K562 (cell line): ENCODE data around the gene TRAF5. TPM values are rescaled to one million over a fixed set of nuclear protein-coding genes. Genes with fewer than 3 reads are reported as not detected.

Experiments
- ATAC-seq: fragments of 200-7000 bp; cut with Tn5 transposase; 3 replicates; pipeline ENCODE4 v1.9.1; 2020; ENCODE audit warnings: moderate library complexity
- BruUV-seq: library from RNA; stranded (reverse); fragments of 400-500 nt; replicated peaks from 2 replicates; lab custom pipeline; 2021; lab: Mats Ljungman, UMichigan
- CTCF ChIA-PET: fragments of 300-600 bp; formaldehyde crosslinking; extraction: SDS; loops from one replicate; lab custom pipeline; 2021; ENCODE audit warnings: low intra/inter-chr PET ratio; lab: Yijun Ruan, JAX
- POLR2A ChIA-PET: fragments of 300-600, 350-650 bp; sonication (Branson Sonifier 250); formaldehyde crosslinking; extraction: SDS; loops from one replicate; lab custom pipeline; 2021; ENCODE audit warnings: antibody characterized with exemption, inconsistent platforms; lab: Yijun Ruan, JAX
- DNase-seq, 4 experiments: peaks; one replicate each; pipeline versions ENCODE4 v3.0.0 to v3.0.0-alpha.2; 2011 to 2018; ENCODE audit warnings: low spot score in 3 of 4, mixed read lengths in 3 of 4; ENCODE audit errors: extremely low read depth in 1 of 4
- FAIRE-seq: peaks from 2 replicates; lab custom pipeline; 2011; peaks lifted over from hg19 to GRCh38; lab: Jason Lieb, UNC
- H2AFZ ChIP-seq: 2 replicates; pipeline ENCODE4 v1.6.0; 2011; ENCODE audit warnings: low read depth, low read length, control low read depth, inconsistent platforms
- H3K27ac ChIP-seq: fragments of 200-600 bp; 3 replicates; pipeline ENCODE4 v1.8.0; 2011; ENCODE audit warnings: low read depth, mild to moderate bottlenecking, control low read depth, inconsistent platforms, low read length, moderate library complexity, mixed read lengths; ENCODE audit errors: extremely low read depth
- H3K27me3 ChIP-seq, 2 experiments: fragments of 300-600 bp in 1 of 2; 2 replicates in 1 of 2; 3 replicates in 1 of 2; pipeline versions ENCODE4 v1.6.0 to v1.8.0; 2011; ENCODE audit warnings: inconsistent platforms in 2 of 2, low read length in 2 of 2, mild to moderate bottlenecking in 1 of 2, mixed read lengths in 1 of 2, moderate library complexity in 1 of 2; ENCODE audit not compliant: control insufficient read depth in 2 of 2, insufficient read depth in 2 of 2
- H3K36me3 ChIP-seq: fragments of 300-600 bp; 3 replicates; pipeline ENCODE4 v1.8.0; 2011; ENCODE audit warnings: mild to moderate bottlenecking, low read length, inconsistent platforms; ENCODE audit not compliant: control insufficient read depth, insufficient read depth
- H3K4me1 ChIP-seq, 2 experiments: fragments of 200-600 bp in 1 of 2; replicated peaks in 1 of 2; 2 replicates in 1 of 2; 3 replicates in 1 of 2; pipeline versions ENCODE4 v1.5.1 to v1.8.0; 2011; ENCODE audit warnings: inconsistent platforms in 2 of 2, low read length in 2 of 2, mild to moderate bottlenecking in 1 of 2, mixed read lengths in 1 of 2, moderate library complexity in 1 of 2; ENCODE audit not compliant: control insufficient read depth in 2 of 2, insufficient read depth in 2 of 2
- H3K4me2 ChIP-seq: 2 replicates; pipeline ENCODE4 v1.6.1; 2011; ENCODE audit warnings: low read length, control low read depth, inconsistent platforms, mixed read lengths; ENCODE audit not compliant: insufficient read depth
- H3K4me3 ChIP-seq: fragments of 200-600 bp; sonication (generic), shearing (Covaris generic); 2 replicates; pipeline ENCODE4 v1.5.1; 2016; ENCODE audit warnings: control low read depth, inconsistent platforms
- H3K79me2 ChIP-seq: fragments of 200-600 bp; 3 replicates; pipeline ENCODE4 v1.8.0; 2011; ENCODE audit warnings: low read length, inconsistent platforms; ENCODE audit not compliant: control insufficient read depth, insufficient read depth
- H3K9ac ChIP-seq, 2 experiments: 2 replicates each; pipeline versions ENCODE4 v1.6.0 to v1.6.1; 2011; ENCODE audit warnings: low read depth in 2 of 2, low read length in 2 of 2, control low read depth in 1 of 2, inconsistent platforms in 1 of 2, mild to moderate bottlenecking in 1 of 2, mixed read lengths in 1 of 2; ENCODE audit not compliant: insufficient read depth in 1 of 2
- H3K9me1 ChIP-seq: one replicate; pipeline ENCODE4 v1.6.0; 2011; ENCODE audit warnings: inconsistent platforms, mild to moderate bottlenecking, low read length, moderate library complexity; ENCODE audit not compliant: control insufficient read depth, insufficient read depth
- H3K9me3 ChIP-seq: replicated peaks from 2 replicates; pipeline ENCODE4 v1.5.1; 2011; ENCODE audit warnings: low read depth, low read length, inconsistent platforms; ENCODE audit not compliant: control insufficient read depth, insufficient read depth
- H4K20me1 ChIP-seq: replicated peaks from 2 replicates; pipeline ENCODE4 v1.6.1; 2011; ENCODE audit warnings: low read length, inconsistent platforms, mixed read lengths; ENCODE audit not compliant: control insufficient read depth, insufficient read depth
- ATF3 ChIP-seq, 2 experiments: fragments of 450-650 bp in 1 of 2; sonication (generic) in 1 of 2; formaldehyde crosslinking in 1 of 2; IDR thresholded peaks in 1 of 2; conservative IDR thresholded peaks in 1 of 2; 2 replicates each; pipeline versions ENCODE4 v1.6.1 to v1.8.1; 2016 to 2023; ENCODE audit warnings: mild to moderate bottlenecking in 2 of 2, moderate library complexity in 2 of 2, inconsistent platforms in 1 of 2, missing genetic modification reagents in 1 of 2
- CEBPG ChIP-seq, 3 experiments: fragments of 200-800 bp in 1 of 3; sonication (Bioruptor generic) in 1 of 3; sonication (generic) in 1 of 3; formaldehyde crosslinking in 1 of 3; IDR thresholded peaks in 2 of 3; conservative IDR thresholded peaks in 1 of 3; 2 replicates each; pipeline versions ENCODE4 v1.6.1 to v1.8.0; 2016 to 2022; ENCODE audit warnings: missing compliant biosample characterization in 2 of 3, missing genetic modification characterization in 2 of 3, mild to moderate bottlenecking in 1 of 3, missing genetic modification reagents in 1 of 3
- JUNB ChIP-seq: fragments of 450-650 bp; formaldehyde crosslinking; conservative IDR thresholded peaks from 2 replicates; pipeline ENCODE4 v1.4.0; 2020; ENCODE audit warnings: mild to moderate bottlenecking
- NFRKB ChIP-seq: fragments of 450-650 bp; IDR thresholded peaks from 2 replicates; pipeline ENCODE4 v1.6.1; 2016; ENCODE audit warnings: low read depth
- PHF8 ChIP-seq: fragments of 200-600 bp; sonication (generic); IDR thresholded peaks from 2 replicates; pipeline ENCODE4 v1.6.1; 2012; ENCODE audit warnings: mixed run types, mild to moderate bottlenecking, inconsistent platforms, low read length, moderate library complexity, borderline replicate concordance
- SNRNP70 ChIP-seq: fragments of 200-400 bp; formaldehyde crosslinking; optimal IDR thresholded peaks from 2 replicates; pipeline ENCODE3; 2017; ENCODE audit warnings: low read depth, low read length
- TBP ChIP-seq: optimal IDR thresholded peaks from 2 replicates; pipeline ENCODE3; 2011; ENCODE audit warnings: low read depth, low read length, improper control_type of control experiment
- TCF3 ChIP-seq: sonication (generic); formaldehyde crosslinking; IDR thresholded peaks from 2 replicates; pipeline ENCODE4 v1.4.0; 2020; ENCODE audit warnings: mild to moderate bottlenecking, missing genetic modification reagents
- THRB ChIP-seq: fragments of 450-650 bp; formaldehyde crosslinking; conservative IDR thresholded peaks from 2 replicates; pipeline ENCODE4 v1.4.0; 2022; ENCODE audit warnings: mild to moderate bottlenecking, missing genetic modification characterization
- ZNF253 ChIP-seq: fragments of 250-450 bp; sonication (Bioruptor Pico); conservative IDR thresholded peaks from 2 replicates; pipeline ENCODE4 v1.6.1; 2021; ENCODE audit warnings: mild to moderate bottlenecking
- WGBS: fragments of 100-300 bp; shearing (Covaris generic); methylation state at CpG from one replicate; pipeline ENCODE4 v1.1.6; 2016; ENCODE audit warnings: low coverage, mixed read lengths; ENCODE audit not compliant: insufficient coverage; ENCODE audit errors: missing lambda C conversion rate; 5-methylcytosine and 5-hydroxymethylcytosine counted together
- in situ Hi-C: fragments of 300-500 bp; cut with MboI; formaldehyde crosslinking; loops from 4 replicates; pipeline ENCODE4 v1.15.0; 2018; ENCODE audit warnings: inconsistent platforms, mixed read lengths
- intact Hi-C: fragments of 100-400 bp; cut with micrococcal nuclease; formaldehyde crosslinking; loops from 2 replicates; pipeline ENCODE4 v1.14.2; 2022
- polyA plus RNA-seq, 8 experiments: library from polyadenylated mRNA; depleted of rRNA in 4 of 8; stranded (reverse) in 5 of 8; unstranded in 3 of 8; fragments of >200 nt; fragmentation: Nextera tagmentation in 2 of 8; fragmentation: Illumina TruSeq in 1 of 8; extraction: Ambion mirVana in 2 of 8; extraction: Trizol in 1 of 8; gene quantifications; 2 replicates each; pipeline versions ENCODE4 v1.2.1 to v1.2.3, GENCODE V29; 2011 to 2014; ENCODE audit warnings: inconsistent platforms in 1 of 8, missing spikeins in 1 of 8
- total RNA-seq, 7 experiments: library from RNA; depleted of rRNA in 6 of 7; stranded (reverse); fragments of >200 nt in 6 of 7; fragmentation: Illumina TruSeq in 2 of 7; extraction: Trizol in 2 of 7; gene quantifications; 2 replicates each; pipeline versions ENCODE4 v1.2.1 to v1.2.3, GENCODE V29; 2011 to 2021; ENCODE audit warnings: low replicate concordance in 1 of 7

Gene TRAF5
- total and polyA plus RNA-seq, 9 of the 15 experiments (the other 6 are each of a cell fraction or from before 2014, with no cell fraction given), result 2.0 to 9.3 (median 5.3) TPM

- in situ Hi-C loops, result no loop called here
- 15% methylated on average over 7 of the region's 7 CpGs for WGBS
- ATAC-seq, result peak; percentile 30
- Histone ChIP-seq H4K20me1 (no peaks in the 10 kb centered on the region), H3K27me3 (no peaks in the 10 kb centered on the region), H3K27ac (no peak overlapping the region), H3K4me2 (no peak overlapping the region), H3K4me1 (peaks cover 9 to 22% of the 10 kb centered on the region in 2 experiments; a peak in 4 of 5 replicates), H3K9me1 (no peaks in the 10 kb centered on the region), H3K36me3 (no peaks in the 10 kb centered on the region), H2AFZ (no peak overlapping the region), H3K4me3 (no peak overlapping the region), H3K9me3 (no peaks in the 10 kb centered on the region), H3K79me2 (no peaks in the 10 kb centered on the region), H3K9ac (no peak overlapping the region; a peak in 1 of 4 replicates)
- TF ChIP-seq TBP (no peak), CEBPG (CRISPR knock-in tag; IDR thresholded peaks at IDR 0.05) (peak; percentile 15; the same call in 1 of the 2 replicates), CEBPG (tag; conservative IDR thresholded peaks at IDR 0.05 in 1 of 2, IDR thresholded peaks at IDR 0.05 in 1 of 2) (peak; percentile 46 to 53; a peak in 3 of 4 replicates), JUNB (CRISPR knock-in tag) (no peak), ATF3 (IDR thresholded peaks at IDR 0.05) (peak; percentile 49; the same call in 1 of the 2 replicates), ATF3 (CRISPR knock-in tag; conservative IDR thresholded peaks at IDR 0.05) (no peak), THRB (CRISPR knock-in tag) (no peak), NFRKB (no peak), PHF8 (no peak), SNRNP70 (no peak), TCF3 (CRISPR knock-in tag) (no peak), ZNF253 (no peak)
- no TSS peak for BruUV-seq
- CTCF ChIA-PET, result no interaction called here
- POLR2A ChIA-PET, result interaction anchor here (0.9 to 2.2 kb wide), 4 partner anchors 10 to 44 kb away, joined by 3 to 15 read pairs (median 8); no protein-coding TSS in a partner anchor
- no peak for DNase-seq
- intact Hi-C loops, result no loop called here
- no peak for FAIRE-seq
Observed at GRCh38 chr1:211337430-211338223, 11.0 kb downstream of the TRAF5 start.
